DOHH2 (cell line): ENCODE data around the gene GALNT2.

Source experiments
- EZH2phosphoT487 ChIP-seq: fragments of 200-600 bp; sonication (generic); IDR thresholded peaks from 2 replicates; pipeline ENCODE4 v1.6.1; 2017; ENCODE audit warnings: borderline replicate concordance, mild to moderate bottlenecking, antibody characterized with exemption, low read length, moderate library complexity, mixed read lengths
- TF ChIP-seq, protein P1 (sequence below): fragments of 200-600 bp; sonication (generic); IDR thresholded peaks from one replicate; pipeline ENCODE4 v1.5.1; 2014; ENCODE audit warnings: antibody characterized with exemption, mild to moderate bottlenecking, low read depth, low read length; ENCODE audit not compliant: poor library complexity, severe bottlenecking

DNA sequence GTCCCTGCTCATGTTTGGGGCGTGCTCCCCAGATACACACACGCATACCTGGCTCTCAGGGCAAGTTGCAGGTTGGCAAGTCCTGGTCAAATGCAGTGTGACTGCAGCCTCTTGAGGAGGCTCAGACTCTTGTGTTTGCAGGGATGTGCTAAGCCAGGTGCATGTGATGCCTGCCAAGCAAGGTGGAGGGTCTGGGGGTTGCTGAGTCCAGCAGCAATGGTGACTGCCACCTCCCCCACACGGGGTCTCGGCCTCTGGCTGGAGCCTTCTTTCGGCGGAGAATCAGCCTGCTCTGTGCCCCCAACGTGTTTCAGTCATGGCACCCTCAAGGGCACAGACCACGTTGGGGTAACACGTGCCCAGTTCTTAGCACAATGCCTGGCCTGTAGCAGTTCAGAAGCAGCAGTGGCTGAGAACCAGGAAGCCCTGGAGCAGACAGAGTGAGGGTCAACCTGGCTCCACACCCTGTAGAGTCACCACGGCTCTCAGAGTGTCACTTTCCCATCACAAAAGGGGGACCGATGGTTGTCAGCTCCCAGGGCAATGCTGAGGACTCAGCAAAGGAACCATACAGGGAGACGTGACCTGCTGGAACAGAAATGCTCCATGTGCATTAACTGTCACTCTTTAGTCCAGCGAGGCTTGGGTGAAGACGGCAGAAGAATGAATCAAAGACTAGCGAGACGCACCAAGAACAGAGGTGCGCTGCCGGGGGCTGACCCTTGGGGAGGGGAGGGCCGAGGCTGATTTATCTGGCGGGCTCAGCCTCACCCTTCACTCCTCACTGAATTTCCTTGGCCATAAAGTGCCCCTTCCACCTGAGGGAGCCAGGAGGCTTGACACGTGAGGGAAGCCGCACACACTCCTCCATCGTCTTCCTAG lies 250.1 kb downstream of the GALNT2 start:
- TF ChIP-seq, protein P1, sequence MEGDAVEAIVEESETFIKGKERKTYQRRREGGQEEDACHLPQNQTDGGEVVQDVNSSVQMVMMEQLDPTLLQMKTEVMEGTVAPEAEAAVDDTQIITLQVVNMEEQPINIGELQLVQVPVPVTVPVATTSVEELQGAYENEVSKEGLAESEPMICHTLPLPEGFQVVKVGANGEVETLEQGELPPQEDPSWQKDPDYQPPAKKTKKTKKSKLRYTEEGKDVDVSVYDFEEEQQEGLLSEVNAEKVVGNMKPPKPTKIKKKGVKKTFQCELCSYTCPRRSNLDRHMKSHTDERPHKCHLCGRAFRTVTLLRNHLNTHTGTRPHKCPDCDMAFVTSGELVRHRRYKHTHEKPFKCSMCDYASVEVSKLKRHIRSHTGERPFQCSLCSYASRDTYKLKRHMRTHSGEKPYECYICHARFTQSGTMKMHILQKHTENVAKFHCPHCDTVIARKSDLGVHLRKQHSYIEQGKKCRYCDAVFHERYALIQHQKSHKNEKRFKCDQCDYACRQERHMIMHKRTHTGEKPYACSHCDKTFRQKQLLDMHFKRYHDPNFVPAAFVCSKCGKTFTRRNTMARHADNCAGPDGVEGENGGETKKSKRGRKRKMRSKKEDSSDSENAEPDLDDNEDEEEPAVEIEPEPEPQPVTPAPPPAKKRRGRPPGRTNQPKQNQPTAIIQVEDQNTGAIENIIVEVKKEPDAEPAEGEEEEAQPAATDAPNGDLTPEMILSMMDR: no peak
- no peak for TF ChIP-seq EZH2phosphoT487
